Measurements from ENCODE around the gene RNASE7.

Gene RNASE7

DNA sequence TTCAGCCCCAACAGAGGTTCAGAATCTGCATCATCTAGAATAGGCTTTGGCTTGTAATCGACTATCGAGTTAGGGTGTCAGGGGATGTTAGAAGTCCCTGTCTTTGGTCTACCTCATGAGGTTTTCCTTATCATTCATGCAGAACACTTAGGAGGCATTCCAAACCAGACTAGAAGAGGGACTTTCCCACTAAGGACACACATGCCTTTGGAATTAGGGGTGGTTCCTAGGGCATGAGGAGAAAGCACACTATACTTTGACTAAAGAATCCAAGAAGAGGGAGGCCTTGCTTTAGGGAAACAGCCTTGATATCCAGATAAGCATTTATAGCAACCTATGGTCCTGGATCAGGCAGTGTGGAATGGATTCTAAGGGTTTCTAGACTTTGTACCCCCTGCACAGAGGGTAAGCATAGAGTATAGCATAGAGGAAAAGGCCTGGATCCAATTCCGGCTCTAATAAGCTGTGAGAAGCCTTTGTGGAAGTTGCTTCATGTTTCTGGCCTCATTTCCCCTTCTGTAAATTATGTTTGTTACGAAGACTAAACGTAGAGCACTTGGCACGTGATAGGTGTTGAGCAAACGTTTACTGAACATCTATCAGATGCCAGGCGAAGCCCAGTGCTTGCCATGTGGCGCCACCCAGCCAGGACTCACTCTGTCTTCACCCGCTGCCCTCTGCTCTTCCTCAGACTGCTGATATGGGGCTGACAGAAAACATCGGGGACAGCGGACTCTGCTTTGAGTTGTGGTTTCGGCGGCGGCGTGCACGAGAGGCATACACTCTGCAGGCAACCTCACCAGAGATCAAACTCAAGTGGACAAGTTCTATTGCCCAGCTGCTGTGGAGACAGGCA is 43.1 kb downstream of the RNASE7 start:
- DNase-seq (ENCODE audit: low read depth in 2 of 3, low spot score in 1 of 3) = no peak

DNA sequence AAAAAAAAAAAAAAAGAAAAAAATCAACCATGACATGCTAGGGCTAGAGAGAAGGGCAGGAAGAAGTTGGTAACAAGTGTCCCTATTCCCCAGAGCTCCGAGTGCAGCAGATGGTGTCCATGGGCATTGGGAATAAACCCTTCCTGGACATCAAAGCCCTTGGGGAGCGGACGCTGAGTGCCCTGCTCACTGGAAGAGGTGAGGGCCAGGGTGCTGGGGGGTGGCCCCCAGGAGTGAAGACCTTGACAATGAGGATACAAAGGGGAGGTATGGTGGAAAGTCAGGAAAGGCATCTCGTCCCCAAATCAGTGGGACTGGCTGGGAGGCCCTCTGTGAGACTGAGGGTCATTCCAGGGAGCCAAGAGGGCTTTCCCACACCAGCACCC is 44.7 kb downstream of the RNASE7 start:
- no peak for DNase-seq (ENCODE audit: low read depth in 2 of 3, low spot score in 1 of 3)

DNA sequence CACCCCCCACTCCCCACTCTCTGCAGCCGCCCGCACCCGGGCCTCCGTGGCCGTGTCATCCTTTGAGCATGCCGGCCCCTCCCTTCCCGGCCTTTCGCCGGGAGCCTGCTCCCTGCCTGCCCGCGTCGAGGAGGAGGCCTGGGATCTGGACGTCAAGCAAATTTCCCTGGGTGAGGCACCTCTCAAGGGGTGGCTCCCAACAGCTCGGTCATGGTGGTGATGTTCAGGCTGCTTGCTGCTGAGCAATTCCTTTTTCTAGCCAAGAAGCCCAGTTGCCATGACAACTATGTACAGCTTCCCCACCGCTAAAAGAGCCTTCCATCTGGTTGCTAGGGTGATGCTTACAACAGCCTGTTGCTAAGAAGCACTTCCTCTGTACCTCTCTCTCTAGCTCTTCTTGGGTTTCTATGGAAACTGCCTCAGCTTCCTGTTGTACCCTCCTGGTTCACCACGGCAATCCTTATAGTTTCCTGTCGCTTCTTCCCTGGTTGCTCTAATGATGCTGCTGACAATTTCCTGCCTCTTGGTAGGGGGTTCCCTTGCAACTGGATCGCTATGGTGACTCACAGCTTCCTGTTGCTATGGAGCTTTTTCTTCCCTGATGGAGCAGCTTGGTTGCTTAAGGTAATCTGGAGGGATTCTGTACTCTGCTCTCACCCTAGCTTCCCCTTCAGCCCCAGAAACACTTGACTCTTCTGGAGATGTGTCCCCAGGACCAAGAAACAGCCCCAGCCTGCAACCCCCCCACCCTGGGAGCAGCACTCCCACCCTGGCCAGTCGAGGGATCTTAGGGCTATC is 45.3 kb downstream of the RNASE7 start:
- no peak for DNase-seq (ENCODE audit: low read depth in 2 of 3, low spot score in 1 of 3)

DNA sequence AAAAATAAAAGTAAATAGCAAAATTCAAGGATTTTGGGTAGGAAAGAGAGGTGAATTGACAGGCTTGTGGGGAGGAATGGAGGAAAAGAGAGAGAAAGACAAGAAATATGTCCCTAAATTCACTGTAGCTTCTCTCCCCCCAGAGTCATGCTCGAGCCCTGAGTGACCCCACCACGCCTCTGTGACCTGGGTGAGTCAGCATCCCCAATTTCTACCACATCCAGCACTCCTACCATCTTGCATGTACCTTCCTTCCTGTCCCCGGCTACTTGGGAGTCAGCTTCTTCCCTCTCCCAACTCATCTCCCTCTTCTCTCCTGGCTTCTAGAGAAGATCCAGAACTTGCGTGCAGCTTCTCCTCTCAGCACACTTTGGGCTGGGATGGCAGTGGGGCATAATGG is 46.5 kb downstream of the RNASE7 start:
- DNase-seq (ENCODE audit: low read depth in 2 of 3, low spot score in 1 of 3) = no peak

DNA sequence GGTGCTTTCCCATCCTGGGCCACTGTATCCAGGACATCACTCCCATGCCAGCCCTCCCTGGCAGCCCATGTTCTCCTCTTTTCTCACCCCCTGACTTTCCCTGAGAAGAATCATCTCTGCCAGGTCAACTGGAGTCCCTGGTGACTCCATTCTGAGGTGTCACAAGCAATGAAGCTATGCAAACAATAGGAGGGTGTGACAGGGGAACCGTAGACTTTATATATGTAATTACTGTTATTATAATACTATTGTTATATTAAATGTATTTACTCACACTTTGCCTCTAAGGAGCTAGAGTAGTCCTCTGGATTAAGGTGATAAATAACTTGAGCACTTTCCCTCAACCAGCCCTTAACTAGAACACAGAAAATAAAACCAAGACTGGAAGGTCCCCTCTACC is 47.1 kb downstream of the RNASE7 start:
- DNase-seq (ENCODE audit: low read depth in 2 of 3, low spot score in 1 of 3) = no peak

DNA sequence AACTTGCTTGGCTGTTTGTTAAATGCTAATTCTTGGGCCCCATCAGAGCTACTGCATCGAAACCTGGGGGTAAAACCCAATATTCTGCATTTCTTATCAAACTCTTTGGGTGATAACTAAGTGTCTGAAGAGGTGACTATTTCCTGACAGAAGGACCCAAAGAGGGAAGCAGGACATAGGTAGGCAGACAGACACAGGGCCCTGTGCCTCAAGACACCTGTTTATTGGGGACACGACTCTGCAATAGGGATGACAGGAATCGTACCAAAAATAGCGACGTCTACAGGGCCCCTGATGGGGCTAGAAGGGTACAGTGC is 47.7 kb downstream of the RNASE7 start:
- DNase-seq (ENCODE audit: low read depth in 2 of 3, low spot score in 1 of 3) = no peak

DNA sequence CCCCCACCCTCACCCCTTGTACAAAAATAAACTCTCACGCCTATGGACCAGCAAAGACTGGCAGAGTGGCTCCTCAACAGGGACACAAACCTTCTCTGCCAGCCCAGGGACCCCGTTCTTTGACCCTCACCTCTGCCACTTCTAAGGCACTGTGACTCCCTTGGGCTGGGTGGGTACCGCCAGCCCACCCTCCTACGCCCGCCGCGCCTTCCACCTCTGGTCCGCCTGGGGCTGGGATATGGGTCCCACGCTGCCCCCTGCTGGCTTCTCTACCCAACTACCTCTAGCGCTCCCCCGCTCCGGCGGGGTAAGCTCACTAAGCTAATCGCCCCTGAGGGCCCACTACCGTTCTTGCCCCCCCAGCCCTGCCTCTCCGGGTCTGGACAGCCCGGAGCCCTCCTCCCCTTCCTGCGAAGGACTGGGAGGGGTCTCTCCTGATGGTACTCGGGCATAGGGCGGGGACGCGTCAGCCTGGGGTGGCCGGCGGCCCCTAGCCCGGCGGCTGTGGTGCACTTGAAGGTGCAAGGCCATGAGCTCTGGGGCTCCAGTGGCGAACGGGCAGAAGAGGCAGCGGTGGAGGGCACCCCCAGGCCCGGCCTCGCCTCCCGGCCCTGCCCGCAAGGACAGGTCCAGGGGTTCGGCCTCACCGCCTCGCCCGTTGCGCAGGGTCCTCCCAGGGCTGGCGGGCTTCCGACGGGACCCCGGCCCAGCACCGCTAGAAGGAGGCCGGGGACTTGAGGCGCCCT is 48.2 kb downstream of the RNASE7 start:
- DNase-seq (ENCODE audit: low read depth in 2 of 3, low spot score in 1 of 3) = no peak

DNA sequence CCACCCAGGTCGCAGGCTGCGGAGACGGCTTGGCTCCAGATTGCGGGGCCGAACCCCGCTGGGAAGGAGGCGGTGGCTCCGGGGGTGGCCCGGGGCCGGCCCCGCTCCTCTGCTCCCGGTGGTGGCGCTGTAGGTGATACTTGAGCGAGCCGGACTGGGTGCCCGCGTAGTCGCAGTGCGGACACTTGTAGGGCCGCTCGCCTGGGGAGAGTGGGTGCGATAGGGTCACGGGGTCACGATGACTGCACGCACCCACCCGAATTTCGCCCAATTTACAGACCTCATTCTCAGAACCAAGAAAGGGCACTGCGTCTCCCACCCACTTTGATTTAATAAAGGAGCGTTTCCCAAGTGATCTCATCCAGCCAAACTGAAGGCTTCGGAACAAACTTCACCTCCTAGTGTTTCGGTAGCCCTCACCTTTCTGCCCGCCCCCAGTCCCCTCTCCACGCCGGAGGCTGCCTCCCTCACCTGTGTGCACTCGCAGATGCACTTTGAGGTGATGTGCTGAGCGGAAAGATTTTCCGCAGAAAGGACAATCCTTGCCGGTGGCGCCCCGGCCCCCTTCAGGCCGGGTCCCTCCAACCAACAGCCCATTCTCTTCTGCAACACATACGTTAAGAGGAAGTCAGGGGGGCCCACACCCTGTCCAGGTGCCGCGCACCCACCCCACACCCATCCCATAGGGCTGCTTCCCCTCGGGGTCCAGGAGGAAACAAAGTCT is 48.9 kb downstream of the RNASE7 start:
- no peak for DNase-seq (ENCODE audit: low read depth in 2 of 3, low spot score in 1 of 3)

DNA sequence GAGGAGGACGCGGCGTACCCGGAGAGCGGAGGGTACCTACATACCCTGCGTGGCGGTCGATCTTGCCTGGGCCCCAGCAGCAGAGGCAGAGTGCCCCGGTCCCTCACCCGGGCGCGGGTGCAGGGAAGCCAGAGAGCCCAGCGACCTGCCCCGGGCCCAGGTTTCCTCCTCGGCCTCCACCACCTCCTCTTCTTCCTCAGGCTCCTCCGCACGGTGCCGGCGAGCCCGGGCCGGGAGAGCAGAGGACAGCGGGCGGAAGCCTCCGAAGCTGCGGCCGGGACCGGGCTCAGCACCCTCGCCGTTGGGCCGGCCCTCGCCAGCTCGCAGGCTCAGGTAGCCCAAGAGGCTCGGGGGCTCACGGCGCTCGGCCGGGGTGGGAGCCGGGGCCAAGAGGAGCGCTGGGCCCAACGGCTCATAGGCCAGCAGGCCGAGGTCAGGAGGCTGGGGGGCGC is 49.7 kb downstream of the RNASE7 start:
- no peak for DNase-seq (ENCODE audit: low read depth in 2 of 3, low spot score in 1 of 3)

DNA sequence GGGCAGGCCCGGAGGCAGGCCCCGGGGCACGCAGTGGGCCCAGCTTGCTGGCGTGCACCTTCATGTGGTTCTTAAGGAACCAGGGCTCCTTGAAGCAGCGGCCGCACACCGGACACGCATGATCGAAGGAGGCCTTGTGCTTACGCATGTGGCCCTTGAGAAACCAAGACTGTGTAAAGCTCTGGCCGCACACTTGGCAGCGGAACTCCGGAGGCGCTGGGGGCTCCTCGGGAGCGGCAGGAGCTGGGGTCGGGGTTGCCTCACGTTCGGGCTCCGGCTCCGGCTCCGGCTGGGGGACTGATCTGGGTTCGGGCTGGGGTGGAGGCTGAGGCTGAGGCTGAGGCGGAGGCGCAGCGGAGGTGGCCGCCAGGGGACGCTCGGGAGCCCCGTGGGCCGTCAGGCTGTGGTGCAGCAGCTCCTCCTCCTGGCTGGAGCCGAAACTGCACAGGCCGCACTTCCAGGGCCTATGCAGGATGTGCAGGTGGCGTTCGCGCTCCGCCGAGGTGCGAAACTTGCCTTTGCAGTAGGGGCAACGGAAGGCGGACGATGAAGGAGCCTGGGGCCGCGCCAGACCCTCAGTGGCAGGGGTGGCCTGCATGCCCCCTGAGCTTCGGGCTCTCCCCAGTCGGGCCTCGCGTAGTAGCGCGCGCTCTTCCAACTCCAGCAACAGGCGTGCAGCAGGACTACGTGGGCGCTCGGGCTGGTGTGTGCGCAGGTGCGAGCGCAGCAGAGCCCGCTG is 50.3 kb downstream of the RNASE7 start:
- peak; percentile 83 to 96 (median 87) for DNase-seq (ENCODE audit: low read depth in 2 of 3, low spot score in 1 of 3)

DNA sequence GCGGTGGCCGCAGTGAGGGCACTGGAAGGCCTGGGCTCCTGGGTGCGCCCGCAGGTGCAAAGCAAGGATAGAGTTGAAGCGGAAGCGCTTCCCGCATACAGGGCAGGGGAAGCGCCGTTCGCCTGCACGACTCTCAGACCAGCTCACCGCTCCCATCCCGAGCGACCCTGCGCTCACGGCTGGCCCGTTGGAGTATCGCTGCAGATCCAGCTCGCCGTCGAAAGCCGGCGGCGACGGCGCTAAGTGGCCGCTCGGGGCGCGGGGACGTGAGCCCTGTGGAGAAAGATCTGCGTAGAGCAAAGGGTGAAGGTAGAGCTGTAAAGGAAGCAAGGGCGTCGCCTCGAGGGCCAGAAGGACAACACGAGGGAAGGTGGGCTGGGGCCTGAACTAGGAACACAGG is 50.9 kb downstream of the RNASE7 start:
- no peak for DNase-seq (ENCODE audit: low read depth in 2 of 3, low spot score in 1 of 3)

Data from stimulated activated CD4-positive, alpha-beta T cell treated with anti-CD3 and anti-CD28 coated beads, Interleukin-12 subunit alpha, Interleukin-12 subunit beta, amount 100 ng/mL, for 48 hours (primary cell).